GM19463 (cell line): ENCODE data around the gene RPLP2.

Source experiments
- ATAC-seq: cut with Tn5 transposase; IDR thresholded peaks from one replicate; pipeline ENCODE4 v1.9.1; 2021; ENCODE audit warnings: mild to moderate bottlenecking, moderate library complexity; ENCODE audit not compliant: unreplicated experiment

RPLP2 gene

DNA sequence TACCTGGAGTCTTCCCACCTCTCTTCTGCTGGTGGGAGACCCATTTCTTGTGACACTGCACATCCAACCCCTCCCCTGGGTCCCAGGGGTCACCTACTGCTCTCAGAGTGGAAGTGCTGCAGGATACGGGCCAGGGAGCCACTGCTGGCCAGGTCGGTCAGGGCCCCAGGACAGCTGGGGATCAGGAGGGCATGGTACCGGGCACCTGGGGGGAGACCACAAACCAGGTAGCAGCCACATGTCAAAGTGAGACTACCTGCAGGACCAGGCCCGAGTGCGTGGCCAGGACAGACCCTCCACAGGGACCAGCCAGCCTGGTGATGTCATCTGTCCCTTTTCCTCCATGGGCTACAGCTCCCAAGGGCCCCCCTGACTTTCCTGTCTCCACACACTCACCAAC lies 36.3 kb upstream of the RPLP2 start:
- ATAC-seq: no peak

DNA sequence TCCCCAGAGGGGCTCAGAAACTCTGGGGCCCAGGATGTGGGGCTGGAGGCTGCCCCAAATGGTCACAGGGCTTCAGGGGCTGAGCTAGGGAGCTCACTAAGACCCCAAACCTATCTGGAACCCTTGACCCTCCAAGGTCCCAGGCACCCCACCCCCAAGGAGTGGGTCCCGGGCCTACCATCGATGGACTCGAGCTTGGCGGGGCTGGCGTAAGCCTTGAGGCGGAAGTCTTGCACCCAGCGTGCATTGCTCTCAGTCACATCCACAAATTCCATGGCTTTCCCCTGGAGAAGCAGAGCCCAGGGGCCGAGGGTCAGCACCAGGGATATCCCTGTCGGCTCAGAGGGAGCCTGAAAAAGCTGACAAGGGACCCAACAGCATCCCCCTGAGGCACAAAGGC lies 35.9 kb upstream of the RPLP2 start:
- no peak for ATAC-seq

DNA sequence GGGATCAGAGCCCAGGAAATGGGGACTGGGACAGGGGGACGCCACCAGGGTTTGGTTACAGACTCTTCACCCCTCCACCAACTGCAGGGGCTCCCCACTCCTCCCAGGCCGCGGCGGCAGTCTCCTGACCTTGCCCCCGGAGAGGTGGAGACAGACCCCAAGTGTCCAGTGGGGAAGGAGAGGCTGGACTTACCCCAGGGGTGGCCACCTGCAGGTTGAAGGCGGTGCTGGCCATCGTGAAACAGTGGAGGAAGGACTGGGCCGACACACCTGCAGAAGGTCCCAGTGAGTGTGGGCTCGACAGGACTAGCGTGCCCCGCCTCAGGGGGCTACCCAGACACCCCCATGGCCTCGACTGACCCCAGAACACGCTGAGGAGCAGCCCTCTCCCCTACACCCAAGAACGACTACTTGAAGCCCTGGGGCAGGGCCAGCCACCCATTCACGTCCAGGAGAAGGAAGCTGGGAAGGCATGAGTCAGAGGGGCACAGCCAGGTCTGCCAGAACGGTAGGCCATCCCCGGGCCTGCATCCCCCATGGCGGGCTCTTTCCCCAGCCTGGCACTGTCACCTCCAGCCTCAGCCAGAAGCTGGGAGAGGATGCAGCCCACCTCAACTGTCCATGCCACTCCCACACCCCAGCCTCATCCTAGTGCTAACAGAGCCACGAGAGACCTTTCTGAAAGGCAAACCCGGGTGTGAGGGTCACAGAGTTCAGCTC lies 34.7 kb upstream of the RPLP2 start:
- no peak for ATAC-seq

GRCh38 chr11:776263-776560 lies 33.6 kb upstream of the RPLP2 start:
- no peak for ATAC-seq

DNA sequence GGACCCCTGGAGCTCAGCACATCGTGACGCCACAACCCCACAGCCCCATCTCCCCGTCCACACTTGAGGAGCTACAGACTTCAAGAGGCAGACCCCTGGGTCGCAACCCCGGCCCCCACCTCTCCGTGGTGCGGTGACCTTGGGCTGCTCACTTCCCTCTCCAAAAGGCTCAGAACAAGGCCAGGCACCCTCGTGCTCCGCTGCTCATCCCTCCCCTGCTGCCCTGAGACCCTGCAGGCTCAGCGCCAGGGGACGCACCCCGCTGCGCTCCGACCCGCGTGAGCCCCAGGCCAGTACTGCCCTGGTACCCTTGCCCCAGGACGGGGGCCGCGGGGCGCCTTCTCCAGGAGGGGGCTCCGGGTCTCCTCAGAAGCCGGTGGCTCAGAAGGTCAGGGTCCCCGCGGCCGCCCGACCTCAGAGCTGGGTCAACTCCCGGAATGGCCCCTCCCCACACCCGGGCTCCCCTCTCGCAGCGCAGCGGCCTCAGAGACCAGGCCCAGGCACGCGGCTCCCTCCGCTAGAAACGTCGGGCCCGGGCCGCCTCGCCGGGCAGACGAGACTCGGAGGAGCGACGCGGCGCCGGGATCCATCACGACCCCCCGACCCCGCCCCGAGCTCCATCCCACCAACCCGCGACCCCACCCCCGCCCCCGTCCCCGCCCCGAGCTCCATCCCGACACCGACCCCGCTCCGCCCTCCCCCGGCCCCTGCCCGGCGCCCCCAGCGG lies 33.0 kb upstream of the RPLP2 start:
- peak; percentile 35 for ATAC-seq

- ATAC-seq: peak; percentile 72
Observed at GRCh38 chr11:777288-778255, 32.2 kb upstream of the RPLP2 start, which contains the start of gene GATD1. Gene GATD1, minus strand, starts transcription at chr11:777487. Its CDS starts 25 bp downstream, at chr11:777462.

- no peak for ATAC-seq
Observed at GRCh38 chr11:778976-779954, 30.5 kb upstream of the RPLP2 start.

DNA sequence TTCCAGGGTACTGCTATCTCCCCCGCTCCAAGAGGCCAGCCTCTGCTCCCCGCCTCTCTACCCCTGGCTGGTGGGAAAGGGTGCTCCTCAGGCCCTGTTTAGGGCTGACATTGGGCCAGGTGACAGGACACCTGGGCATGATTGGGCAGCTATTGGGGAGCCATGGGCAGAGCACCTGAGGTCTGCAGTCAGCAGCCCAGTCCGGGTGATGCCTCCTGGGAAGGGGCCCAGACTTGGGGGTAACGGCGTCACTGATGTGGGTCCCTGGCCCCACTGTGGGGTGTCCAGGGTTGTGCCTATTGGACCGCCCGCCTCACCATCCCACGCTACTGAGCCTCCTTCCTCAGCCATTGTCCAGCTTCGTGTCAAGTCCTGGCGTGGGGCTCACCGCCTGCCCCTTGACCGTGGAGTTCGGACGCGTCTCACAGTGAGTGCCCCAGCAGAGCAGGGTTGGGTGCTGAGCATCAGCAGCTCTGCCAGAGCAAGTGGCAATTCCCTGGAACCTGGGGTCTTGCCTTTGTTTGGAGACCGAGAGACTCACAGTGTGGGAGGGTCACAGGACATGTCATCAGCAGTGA lies 29.7 kb upstream of the RPLP2 start:
- no peak for ATAC-seq

DNA sequence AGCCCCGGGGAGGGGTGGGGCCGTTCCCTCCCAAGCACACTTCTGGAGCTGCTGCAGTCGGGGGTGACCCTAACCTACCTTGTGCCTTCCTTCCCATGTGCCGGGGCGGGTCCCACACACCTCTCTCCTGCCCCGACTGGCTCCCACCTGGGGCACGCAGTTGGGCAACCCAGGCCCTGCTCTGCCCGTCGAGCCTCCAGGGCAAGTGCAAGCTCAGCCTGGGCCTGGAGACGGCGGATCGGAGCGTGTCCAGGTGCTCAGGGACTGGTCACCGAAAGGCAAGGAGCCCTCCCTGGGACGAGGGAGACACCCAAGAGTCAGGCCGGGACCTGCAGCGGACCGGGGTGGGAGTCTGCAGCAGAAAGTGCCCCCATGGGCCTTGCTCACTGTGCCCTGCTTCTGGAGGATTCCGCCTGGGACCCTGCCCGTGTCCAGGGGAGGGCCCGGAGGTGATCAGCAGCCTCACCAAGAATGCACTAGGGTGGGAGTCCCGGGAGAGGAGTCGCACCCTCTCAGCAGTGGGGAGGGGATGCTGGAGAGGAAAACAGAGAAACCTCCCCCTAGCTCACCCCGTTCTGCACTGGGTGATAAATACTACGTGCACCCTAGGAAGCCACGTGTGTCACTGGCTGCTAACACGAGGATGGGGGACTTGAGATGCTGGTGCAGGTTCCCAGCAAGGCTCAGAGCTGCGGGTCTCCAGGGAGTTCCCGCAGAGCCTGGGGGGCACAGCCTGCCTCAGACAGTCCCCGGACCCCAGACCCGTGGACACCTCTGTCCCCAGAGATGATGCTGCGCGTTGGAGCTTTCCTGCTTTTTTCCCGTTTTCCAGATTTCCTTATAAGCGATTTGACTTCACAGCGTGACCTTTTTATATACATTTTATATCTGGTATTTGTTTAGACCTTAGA lies 27.2 kb upstream of the RPLP2 start:
- ATAC-seq: no peak

GRCh38 chr11:783581-784015 lies 26.2 kb upstream of the RPLP2 start:
- no peak for ATAC-seq

- no peak for ATAC-seq
Observed at GRCh38 chr11:786235-787083, 23.3 kb upstream of the RPLP2 start.

DNA sequence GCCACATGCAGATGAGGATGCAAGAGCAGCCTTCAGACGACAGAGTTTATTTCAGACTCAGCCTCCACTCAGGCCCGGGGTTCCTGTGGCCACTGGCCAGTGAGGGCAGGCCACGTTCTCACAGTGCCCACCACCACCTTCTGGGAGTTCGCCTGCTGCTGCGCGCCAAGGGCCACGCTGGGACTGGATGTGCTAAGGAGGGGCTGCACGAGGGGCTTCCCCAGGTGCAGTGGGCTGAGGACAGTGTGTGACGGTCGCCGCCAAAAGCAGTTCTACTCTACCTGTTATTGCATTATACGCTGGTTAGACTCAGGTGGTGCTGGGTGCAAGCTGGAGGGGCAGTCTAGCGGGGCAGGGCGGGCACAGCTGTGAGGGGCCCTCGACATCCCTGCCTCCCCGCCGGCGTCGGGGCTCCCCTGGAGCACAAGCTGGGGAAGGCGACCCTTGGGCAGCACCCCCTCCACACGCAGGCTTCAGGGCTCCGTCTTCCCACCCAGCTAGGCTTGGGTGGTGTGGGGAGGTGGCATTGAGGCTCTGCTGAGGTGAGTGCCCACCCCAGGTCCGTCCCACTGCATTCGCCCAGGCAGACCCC lies 22.6 kb upstream of the RPLP2 start:
- ATAC-seq: no peak

DNA sequence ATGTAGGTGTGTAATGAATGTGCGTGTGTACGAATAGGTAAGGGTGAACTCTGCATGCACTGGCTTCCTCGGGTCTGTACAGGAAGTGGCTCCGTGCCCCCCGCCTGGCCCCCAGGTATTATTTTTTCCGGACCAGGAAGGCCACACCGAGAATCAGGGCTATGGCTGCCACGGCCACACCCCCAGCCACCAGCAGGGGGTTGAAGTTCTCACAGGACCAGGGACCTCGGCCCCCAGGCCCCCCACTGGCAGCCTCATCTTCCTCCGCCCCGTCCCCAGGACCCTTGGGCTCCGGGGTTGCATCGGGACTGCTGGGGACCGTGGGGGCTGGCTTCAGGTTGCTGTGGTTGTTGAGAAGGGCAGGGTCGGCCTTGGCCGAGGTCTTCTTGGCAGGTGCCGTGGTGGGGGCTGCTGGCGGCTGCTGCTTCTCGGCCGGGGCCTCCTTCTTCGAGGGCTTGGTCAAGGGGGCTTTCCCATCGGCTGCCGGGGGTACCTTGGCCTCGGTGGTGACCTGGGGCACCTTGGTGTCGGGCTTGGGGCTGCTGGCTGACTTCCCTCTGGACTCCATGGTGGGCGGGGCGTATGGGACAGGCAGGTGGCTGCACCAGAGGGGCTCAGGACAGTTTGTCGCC lies 21.6 kb upstream of the RPLP2 start:
- no peak for ATAC-seq

DNA sequence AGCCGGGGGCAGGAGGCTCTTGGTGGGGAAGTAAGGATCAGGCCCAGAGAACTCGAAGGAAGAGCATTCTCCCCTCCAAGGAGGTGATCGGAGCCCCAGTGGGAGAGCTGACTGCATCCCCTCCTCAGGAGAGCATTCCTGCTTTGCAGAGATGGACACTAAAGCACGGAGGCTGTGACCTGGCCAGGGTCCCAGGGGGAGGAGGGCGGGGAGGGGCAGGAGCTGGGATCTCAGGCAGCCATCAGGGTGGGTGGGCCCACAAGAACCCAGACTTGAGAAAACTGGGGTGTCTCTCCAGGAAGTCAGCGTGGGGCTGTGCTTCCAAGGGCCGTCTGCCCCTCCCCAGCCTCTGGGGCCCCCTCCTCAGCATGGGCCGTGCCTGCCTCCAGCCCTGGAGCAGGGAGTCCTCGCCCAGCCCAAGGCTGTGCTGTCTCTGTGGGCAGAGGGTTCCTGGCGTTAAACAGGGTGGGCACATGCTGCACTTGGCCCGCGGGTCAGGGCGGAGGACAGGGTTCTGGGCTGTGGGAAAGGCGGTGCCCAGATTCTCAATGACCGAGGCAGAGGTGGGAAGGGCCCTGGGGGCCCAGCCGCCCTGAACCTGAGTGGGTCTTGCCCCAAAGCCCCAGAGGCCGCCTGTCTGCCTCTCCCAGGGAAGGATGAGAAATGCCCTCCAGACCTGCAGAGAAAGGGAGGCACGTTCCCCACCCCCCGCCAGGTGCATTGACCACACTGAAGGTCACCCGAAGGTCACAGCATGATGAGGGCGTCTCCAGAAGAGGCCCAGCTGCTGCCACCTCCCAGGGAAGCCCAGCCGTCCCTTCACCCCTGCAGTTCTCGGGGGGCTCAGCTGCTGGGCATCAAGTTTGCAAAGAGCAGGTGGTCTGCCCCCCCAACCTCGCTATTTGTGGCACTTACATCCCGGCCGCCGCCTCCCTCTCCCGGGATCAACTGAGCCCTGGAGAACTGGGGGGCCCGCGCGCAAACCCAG lies 20.5 kb upstream of the RPLP2 start:
- no peak for ATAC-seq

DNA sequence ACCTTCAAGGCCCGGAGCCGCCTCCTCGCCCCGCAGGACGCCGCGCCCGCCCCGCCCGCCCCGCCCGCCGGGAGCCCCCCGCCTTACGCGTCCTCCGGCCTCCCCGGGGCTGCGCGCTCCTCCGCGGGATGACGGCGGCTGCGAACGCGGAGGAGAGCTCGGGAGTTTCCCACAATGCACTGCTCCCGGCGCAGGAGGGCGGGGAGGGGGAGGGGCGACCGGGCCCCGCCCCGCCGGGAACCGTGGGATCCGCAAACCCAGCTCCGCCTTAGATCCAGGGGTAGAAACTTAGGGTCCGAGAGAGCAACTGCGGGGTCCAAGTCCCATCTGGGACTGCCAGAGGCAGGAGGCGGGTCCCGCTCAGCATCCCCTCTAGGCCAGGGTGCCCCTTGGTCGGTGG lies 19.8 kb upstream of the RPLP2 start, which contains the start of gene CEND1:
Gene CEND1 (minus strand): TSS at position 148 of the 400 bp plus-strand sequence. CDS start 1,514 bp downstream, outside the sequence.
- no peak for ATAC-seq
